ENCODE results near the gene GPC3.

DNA sequence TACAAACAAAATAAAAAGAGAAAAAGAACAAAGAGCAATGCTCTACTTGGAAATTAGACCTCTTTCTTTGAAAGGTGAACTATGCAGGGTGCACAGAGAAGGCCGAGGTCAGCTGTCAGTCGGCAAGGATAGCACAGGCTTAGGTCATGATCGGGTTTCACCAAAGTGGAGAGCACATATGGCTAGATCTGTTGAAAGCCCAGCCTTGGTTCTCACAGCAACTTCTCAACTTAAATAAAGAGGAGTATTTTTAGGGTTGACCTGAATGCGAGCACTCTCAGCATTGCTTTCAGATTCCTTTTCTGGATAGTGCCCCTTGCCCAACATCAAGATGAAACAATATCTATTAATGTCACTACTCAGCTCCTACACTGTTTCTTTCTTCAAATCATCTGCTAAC lies 447.2 kb downstream of the GPC3 start:
- TF ChIP-seq EP300 (IDR thresholded peaks at IDR 0.05; ENCODE audit: borderline replicate concordance) (no peak), RAD21 (IDR thresholded peaks at IDR 0.05; ENCODE audit: low read depth) (no peak), TAF1 (IDR thresholded peaks at IDR 0.05; ENCODE audit: low read depth) (no peak), YY1 (IDR thresholded peaks at IDR 0.05; ENCODE audit: low read depth) (no peak)

Measured in Ishikawa (cell line).